ENCODE data around the gene VASH2.

DNA sequence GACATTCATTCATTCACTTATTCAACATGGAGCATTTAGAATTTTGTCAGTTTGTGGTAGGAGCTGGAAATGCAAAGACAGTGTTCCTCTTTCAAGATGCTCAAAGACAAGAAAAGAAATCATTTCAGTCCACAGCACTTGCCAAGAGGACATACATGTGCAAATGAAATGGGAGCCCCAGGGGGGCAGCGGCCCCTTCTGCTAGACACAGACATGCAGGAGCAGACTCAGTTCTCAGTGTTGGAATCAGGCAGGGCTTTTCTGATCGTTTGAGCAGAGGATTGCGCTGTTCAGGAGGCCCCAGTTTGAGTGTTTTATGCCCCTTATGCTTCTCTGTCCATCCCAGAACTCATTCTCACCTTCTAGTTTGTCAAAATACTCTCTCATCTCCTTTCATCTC is 35.6 kb upstream of the VASH2 start:
- no peak for TF ChIP-seq POLR2A (IDR thresholded peaks at IDR 0.05)
- TF ChIP-seq, protein P1, sequence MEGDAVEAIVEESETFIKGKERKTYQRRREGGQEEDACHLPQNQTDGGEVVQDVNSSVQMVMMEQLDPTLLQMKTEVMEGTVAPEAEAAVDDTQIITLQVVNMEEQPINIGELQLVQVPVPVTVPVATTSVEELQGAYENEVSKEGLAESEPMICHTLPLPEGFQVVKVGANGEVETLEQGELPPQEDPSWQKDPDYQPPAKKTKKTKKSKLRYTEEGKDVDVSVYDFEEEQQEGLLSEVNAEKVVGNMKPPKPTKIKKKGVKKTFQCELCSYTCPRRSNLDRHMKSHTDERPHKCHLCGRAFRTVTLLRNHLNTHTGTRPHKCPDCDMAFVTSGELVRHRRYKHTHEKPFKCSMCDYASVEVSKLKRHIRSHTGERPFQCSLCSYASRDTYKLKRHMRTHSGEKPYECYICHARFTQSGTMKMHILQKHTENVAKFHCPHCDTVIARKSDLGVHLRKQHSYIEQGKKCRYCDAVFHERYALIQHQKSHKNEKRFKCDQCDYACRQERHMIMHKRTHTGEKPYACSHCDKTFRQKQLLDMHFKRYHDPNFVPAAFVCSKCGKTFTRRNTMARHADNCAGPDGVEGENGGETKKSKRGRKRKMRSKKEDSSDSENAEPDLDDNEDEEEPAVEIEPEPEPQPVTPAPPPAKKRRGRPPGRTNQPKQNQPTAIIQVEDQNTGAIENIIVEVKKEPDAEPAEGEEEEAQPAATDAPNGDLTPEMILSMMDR (IDR thresholded peaks at IDR 0.05): no peak

All from thyroid gland (tissue), 4 donors.